GM06990 (cell line): ENCODE data around the gene CNKSR2.
"Not testable (repeated sequence)": the region's sequence is repeated elsewhere in the genome, so short reads cannot be mapped to it uniquely, and the experiment has no call there.

Source experiments
- DNase-seq: peaks from one replicate; pipeline ENCODE4 v3.0.0-alpha.2; 2011; ENCODE audit not compliant: insufficient read length; ENCODE audit errors: extremely low read depth
- H3K27me3 ChIP-seq: replicated peaks from 2 replicates; pipeline ENCODE4 v1.6.0; 2011; ENCODE audit warnings: low read length; ENCODE audit not compliant: control insufficient read depth, insufficient read depth
- H3K36me3 ChIP-seq: 2 replicates; pipeline ENCODE4 v1.5.1; 2011; ENCODE audit warnings: low read length; ENCODE audit not compliant: control insufficient read depth, insufficient read depth
- H3K4me3 ChIP-seq: replicated peaks from 2 replicates; pipeline ENCODE4 v1.5.1; 2011; ENCODE audit warnings: low read depth, mild to moderate bottlenecking, control low read depth, low read length
- CTCF ChIP-seq: IDR thresholded peaks from 2 replicates; pipeline ENCODE4 v1.5.1; 2011; ENCODE audit warnings: low read length, control low read depth, mild to moderate bottlenecking, inconsistent platforms; ENCODE audit not compliant: insufficient read depth, poor library complexity, severe bottlenecking

The CNKSR2 gene

GRCh38 chrX:21440911-21441310, 66.7 kb downstream of the CNKSR2 start:
- DNase-seq: no peak
- no peak for TF ChIP-seq CTCF
- no peak overlapping the region for H3K4me3 ChIP-seq
- H3K36me3 ChIP-seq: no peaks in the 10 kb centered on the region
- H3K27me3 ChIP-seq: no peaks in the 10 kb centered on the region

GRCh38 chrX:21457718-21458117, 83.5 kb downstream of the CNKSR2 start:
- TF ChIP-seq CTCF: no peak
- H3K4me3 ChIP-seq: no peak overlapping the region
- DNase-seq: no peak
- H3K27me3 ChIP-seq: no peaks in the 10 kb centered on the region
- H3K36me3 ChIP-seq: no peaks in the 10 kb centered on the region

GRCh38 chrX:21469071-21469470, 94.9 kb downstream of the CNKSR2 start:
- no peak for DNase-seq
- Histone ChIP-seq H3K4me3 (no peak overlapping the region), H3K27me3 (no peaks in the 10 kb centered on the region), H3K36me3 (no peaks in the 10 kb centered on the region)
- no peak for TF ChIP-seq CTCF

- H3K27me3 ChIP-seq: no peaks in the 10 kb centered on the region
- H3K4me3 ChIP-seq: no peak overlapping the region
- DNase-seq: no peak
- TF ChIP-seq CTCF: no peak
- H3K36me3 ChIP-seq: no peaks in the 10 kb centered on the region
Observed at GRCh38 chrX:21476909-21477308, 102.7 kb downstream of the CNKSR2 start.

GRCh38 chrX:21479695-21480270, 105.6 kb downstream of the CNKSR2 start:
- TF ChIP-seq CTCF: peak; percentile 66
- peak; percentile 6 for DNase-seq

GRCh38 chrX:21481761-21482160, 107.5 kb downstream of the CNKSR2 start:
- Histone ChIP-seq H3K36me3 (no peaks in the 10 kb centered on the region), H3K27me3 (no peaks in the 10 kb centered on the region), H3K4me3 (no peak overlapping the region)
- no peak for TF ChIP-seq CTCF
- no peak for DNase-seq

More at GRCh38 chrX:21479695-21480270, 105.6 kb downstream of the CNKSR2 start:
- H3K27me3 ChIP-seq: no peaks in the 10 kb centered on the region
- H3K36me3 ChIP-seq: no peaks in the 10 kb centered on the region
- H3K4me3 ChIP-seq: no peak overlapping the region

GRCh38 chrX:21484051-21484450, 109.8 kb downstream of the CNKSR2 start:
- not testable (repeated sequence) for H3K36me3 ChIP-seq, DNase-seq, H3K4me3 ChIP-seq, H3K27me3 ChIP-seq
